ENCODE measurements around the gene TMEM221.

- TF ChIP-seq CTCF (IDR thresholded peaks at IDR 0.05; ENCODE audit: low read length) = no peak
- no peak for TF ChIP-seq EZH2 (IDR thresholded peaks at IDR 0.05; ENCODE audit: borderline replicate concordance, low read length)
Measured at GRCh38 chr19:17457616-17458015, 9.1 kb upstream of the TMEM221 start.

All from OCI-LY1 (cell line).